ENCODE data around the gene CCDC142.
"Not testable (repeated sequence)": the region's sequence is repeated elsewhere in the genome, so short reads cannot be mapped to it uniquely, and the experiment has no call there.

The CCDC142 gene

DNA sequence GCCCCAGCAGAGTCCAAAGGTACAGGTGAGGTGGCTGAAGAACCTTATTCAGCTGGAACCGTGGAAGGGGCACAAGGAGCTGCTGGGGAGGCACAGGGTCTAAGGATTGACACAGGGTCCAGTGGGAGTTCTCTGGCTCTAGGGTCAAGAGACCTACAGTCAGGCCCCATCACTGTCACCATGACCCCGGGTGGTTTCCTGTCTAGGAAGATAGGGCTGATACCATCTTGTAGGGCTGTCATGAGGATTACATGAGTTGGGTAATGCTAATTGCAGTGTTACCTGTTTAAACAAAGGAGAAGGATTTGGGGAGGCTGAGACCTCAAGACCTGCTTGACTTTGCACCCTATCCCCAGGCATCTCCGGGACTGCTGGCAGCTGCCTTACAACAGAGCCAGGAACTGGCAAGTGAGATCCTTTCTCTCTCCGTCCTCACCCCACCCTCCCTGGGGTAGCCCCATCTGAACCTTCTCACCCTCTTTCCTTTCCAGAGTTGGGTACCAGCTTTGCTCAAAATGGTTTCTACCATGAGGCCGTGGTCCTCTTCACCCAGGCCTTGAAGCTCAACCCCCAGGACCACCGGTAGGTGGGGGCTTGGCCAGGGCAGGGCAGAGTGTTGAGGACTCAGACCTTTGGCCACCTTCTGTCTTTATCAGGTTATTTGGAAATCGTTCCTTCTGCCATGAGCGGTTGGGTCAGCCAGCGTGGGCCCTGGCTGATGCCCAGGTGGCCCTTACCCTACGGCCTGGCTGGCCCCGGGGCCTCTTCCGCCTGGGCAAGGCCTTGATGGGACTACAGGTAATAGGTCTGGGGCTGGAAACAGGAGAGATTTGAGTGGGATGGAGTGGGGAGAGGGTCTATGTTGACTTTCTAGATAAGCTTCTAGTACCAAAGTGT is 9.1 kb upstream of the CCDC142 start:
- H3K36me3 ChIP-seq (ENCODE audit: control insufficient read depth, insufficient read depth, low read length, severe bottlenecking) = peaks cover 46% of the 10 kb centered on the region
- H3K27me3 ChIP-seq (replicated peaks; ENCODE audit: control insufficient read depth, insufficient read depth, low read length) = no peaks in the 10 kb centered on the region
- no peak overlapping the region for H3K9ac ChIP-seq (ENCODE audit: low read length)
- DNase-seq (ENCODE audit: low read depth) = no peak
- no peaks in the 10 kb centered on the region for H3K9me3 ChIP-seq (ENCODE audit: control insufficient read depth, low read length)
- H3K4me1 ChIP-seq (ENCODE audit: control insufficient read depth, insufficient read depth, low read length) = peaks cover 3% of the 10 kb centered on the region
- no peak overlapping the region for H3K4me3 ChIP-seq (ENCODE audit: low read length)

DNA sequence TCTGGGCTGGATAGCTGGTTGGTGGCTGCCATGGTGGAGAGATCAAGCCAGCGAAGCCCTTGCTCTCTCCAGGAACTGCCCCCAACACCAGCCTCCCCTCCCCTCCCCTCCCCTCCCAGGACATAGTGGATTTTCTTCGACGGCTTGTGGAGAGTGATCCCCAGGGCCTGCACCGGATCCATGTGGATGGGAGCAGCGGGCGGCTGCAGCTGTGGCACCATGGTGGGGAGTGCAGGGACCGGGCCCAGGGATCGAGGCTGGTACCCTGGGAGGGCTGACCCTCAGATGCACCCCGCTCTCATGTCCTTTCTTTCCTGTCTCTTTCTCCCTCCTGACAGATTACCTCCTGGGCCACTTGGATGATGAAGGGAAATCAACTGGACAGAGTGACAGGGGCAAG is 7.1 kb upstream of the CCDC142 start:
- Histone ChIP-seq H3K9ac (ENCODE audit: low read length) (no peak overlapping the region), H3K36me3 (ENCODE audit: control insufficient read depth, insufficient read depth, low read length, severe bottlenecking) (peaks cover 46% of the 10 kb centered on the region)
- no peak for DNase-seq (ENCODE audit: low read depth)

DNA sequence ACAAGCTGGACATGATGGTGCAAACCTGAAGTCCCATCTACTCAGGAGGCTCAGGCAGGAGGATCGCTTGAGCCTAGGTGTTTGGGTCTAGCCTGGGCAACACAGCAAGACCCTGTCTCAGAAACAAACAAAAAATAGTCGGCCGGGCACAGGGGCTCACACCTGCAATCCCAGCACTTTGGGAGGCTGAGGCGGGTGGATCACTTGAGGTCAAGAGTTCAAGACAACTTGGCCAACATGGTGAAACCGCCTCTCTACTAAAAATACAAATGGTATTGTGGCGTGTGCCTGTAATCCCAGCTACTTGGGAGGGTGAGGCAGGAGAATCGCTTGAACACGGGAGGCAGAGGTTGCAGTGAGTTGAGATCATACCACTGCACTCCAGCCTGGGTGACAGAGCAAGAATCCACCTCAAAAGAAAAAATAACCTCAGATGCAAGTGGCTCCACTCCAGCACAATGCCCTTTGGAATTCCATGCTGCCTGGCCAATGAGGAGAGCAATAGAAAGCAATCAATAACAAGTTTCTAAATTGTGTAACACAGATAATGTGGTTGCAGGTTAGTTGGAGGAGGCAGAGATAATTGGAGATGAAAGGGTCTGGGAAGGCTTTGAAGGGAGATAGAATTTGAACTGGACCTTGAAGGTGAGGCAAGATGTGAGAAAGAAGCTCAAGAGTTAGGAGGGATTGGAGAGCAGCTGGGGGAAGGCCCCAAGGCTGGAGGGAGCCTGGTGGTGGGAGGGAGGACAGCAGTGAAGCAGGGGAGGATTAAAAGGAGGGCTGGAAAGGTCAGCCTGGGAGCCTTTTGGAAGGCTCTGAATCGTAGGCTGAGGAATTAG is 6.1 kb upstream of the CCDC142 start:
- Histone ChIP-seq H3K36me3 (ENCODE audit: control insufficient read depth, insufficient read depth, low read length, severe bottlenecking) (peaks cover 40% of the 10 kb centered on the region), H3K4me3 (ENCODE audit: low read length) (no peak overlapping the region), H3K9me3 (ENCODE audit: control insufficient read depth, low read length) (no peaks in the 10 kb centered on the region), H3K9ac (ENCODE audit: low read length) (no peak overlapping the region), H3K27me3 (replicated peaks; ENCODE audit: control insufficient read depth, insufficient read depth, low read length) (no peaks in the 10 kb centered on the region), H3K4me1 (ENCODE audit: control insufficient read depth, insufficient read depth, low read length) (peaks cover 3% of the 10 kb centered on the region)
- no peak for DNase-seq (ENCODE audit: low read depth)

More for the DNA sequence above, 7.1 kb upstream of the CCDC142 start:
- H3K27me3 ChIP-seq (replicated peaks; ENCODE audit: control insufficient read depth, insufficient read depth, low read length) = no peaks in the 10 kb centered on the region
- H3K4me3 ChIP-seq (ENCODE audit: low read length) = no peak overlapping the region
- H3K9me3 ChIP-seq (ENCODE audit: control insufficient read depth, low read length) = no peaks in the 10 kb centered on the region
- H3K4me1 ChIP-seq (ENCODE audit: control insufficient read depth, insufficient read depth, low read length) = peaks cover 3% of the 10 kb centered on the region

DNA sequence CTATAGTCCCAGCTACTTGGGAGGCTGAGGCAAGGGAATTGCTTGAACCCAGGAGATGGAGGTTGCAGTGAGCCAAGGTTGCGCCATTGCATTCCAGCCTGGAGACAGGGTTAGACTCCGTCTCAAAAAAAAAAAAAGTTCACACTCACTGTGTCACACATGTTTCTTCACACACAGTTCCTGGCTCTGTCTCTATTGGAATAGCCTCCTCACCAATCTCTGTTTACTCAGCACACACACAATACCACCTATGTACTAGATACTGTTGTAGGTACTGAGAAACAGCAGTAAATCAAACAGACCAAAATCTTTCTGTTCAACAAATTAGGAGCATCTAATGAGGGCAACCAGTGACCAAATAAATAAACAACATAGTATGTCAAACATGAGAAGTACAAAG is 3.3 kb upstream of the CCDC142 start:
- H3K27me3 ChIP-seq (replicated peaks; ENCODE audit: control insufficient read depth, insufficient read depth, low read length) = no peaks in the 10 kb centered on the region
- no peak overlapping the region for H3K4me3 ChIP-seq (ENCODE audit: low read length)
- H3K9me3 ChIP-seq (ENCODE audit: control insufficient read depth, low read length) = no peaks in the 10 kb centered on the region
- no peak overlapping the region for H3K9ac ChIP-seq (ENCODE audit: low read length)
- H3K36me3 ChIP-seq (ENCODE audit: control insufficient read depth, insufficient read depth, low read length, severe bottlenecking) = peaks cover 12% of the 10 kb centered on the region
- H3K4me1 ChIP-seq (ENCODE audit: control insufficient read depth, insufficient read depth, low read length) = peaks cover 17% of the 10 kb centered on the region
- DNase-seq (ENCODE audit: low read depth) = no peak

DNA sequence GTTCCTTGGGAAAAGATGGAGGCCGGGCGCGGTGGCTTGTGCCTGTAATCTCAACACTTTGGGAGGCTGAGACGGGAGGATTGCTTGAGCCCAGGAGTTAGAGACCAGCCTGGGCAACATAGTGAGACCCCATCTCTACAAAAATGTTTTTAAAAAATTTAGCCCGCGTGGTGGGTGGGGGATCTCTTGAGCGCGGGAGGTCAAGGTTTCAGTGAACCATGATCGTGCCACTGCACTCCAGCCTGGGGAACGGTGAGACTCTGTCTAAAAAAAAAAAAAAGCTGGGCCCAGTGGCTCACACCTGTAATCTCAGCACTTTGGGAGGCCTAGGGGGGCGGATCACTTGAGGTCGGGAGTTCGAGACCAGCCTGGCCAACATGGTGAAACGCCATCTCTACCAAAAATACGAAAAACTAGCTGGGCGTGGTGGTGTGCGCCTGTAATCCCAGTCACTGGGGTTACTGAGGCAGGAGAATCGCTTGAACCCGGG is 922 bp upstream of the CCDC142 start:
- peaks cover 17% of the 10 kb centered on the region for H3K36me3 ChIP-seq (ENCODE audit: control insufficient read depth, insufficient read depth, low read length, severe bottlenecking)
- DNase-seq (ENCODE audit: low read depth) = not testable (repeated sequence)

DNA sequence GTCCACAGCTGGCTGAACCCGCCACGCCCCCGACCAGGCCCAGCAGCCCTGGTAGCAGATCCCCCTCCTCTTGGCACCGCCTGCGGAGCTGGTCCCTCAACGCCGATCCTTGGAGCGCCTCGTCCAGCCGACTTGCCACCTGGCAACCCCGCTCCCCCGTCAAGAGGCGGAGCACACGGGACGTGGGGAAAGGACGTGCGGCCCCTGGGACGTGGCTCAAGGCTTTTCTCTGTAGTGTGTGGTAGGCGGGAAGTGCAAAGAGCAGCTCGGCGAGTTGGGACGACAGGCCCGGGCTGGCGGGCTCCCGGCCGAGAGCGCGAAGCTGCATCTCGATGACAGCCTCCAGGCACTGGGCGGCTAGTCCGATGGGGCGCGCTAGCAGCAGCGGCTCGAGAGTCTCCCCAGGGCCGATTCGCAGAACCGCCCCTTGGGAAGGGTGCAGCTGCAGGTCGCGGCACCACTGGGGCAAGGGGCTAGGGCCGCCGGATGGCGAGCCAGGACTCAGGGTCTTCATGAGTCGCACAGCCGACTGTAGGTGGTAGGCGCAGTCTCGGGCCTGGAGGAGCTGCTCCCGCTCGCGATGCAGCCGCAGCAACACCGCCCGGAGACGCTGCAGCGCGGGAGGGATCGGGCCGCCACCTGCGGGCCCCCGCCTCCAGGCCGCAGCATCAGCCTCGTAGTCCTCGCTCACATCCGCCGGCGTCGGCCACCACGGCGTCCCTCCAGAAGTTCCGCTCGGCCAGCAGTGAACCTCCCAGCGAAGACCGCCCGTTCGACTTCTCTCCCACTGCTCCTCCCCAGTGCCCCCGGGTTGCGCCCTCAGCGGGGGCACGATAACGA is 617 bp downstream of the CCDC142 start:
- peak overlapping the region; percentile 93 for H3K9ac ChIP-seq (ENCODE audit: low read length)

More for the DNA sequence above, 922 bp upstream of the CCDC142 start:
- Histone ChIP-seq H3K9ac (ENCODE audit: low read length) (peak overlapping the region; percentile 93), H3K4me3 (ENCODE audit: low read length) (peak overlapping the region; percentile 100), H3K4me1 (ENCODE audit: control insufficient read depth, insufficient read depth, low read length) (peaks cover 23% of the 10 kb centered on the region)
- H3K9me3 ChIP-seq (ENCODE audit: control insufficient read depth, low read length); H3K27me3 ChIP-seq (replicated peaks; ENCODE audit: control insufficient read depth, insufficient read depth, low read length): not testable (repeated sequence)

DNA sequence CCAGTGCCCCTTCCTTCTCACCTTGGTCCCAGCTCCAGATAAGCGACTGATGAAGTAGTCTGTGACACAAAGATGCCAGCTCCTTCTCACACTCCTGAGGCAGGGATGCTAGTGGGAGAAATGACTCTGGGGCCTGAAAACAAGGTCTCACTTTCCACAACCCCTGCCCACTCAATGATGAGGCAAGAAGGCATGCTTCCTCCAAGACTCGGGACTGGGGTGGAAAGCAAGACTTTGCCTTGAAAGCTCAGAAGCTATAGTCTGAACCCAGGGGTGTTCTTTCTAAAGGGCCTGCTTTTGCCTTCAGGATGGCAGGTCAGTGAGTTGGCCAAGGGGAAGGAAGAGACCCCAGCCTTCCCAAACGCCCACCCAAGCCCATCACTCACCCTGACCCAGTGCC is 1.4 kb downstream of the CCDC142 start:
- peak; percentile 28 for DNase-seq (ENCODE audit: low read depth)
- no peaks in the 10 kb centered on the region for H3K9me3 ChIP-seq (ENCODE audit: control insufficient read depth, low read length)
- peaks cover 24% of the 10 kb centered on the region for H3K36me3 ChIP-seq (ENCODE audit: control insufficient read depth, insufficient read depth, low read length, severe bottlenecking)
- H3K9ac ChIP-seq (ENCODE audit: low read length) = peak overlapping the region; percentile 93
- peaks cover 20% of the 10 kb centered on the region for H3K4me1 ChIP-seq (ENCODE audit: control insufficient read depth, insufficient read depth, low read length)
- H3K4me3 ChIP-seq (ENCODE audit: low read length) = peak overlapping the region; percentile 100
- H3K27me3 ChIP-seq (replicated peaks; ENCODE audit: control insufficient read depth, insufficient read depth, low read length) = no peaks in the 10 kb centered on the region

More for the DNA sequence above, 617 bp downstream of the CCDC142 start:
- H3K4me1 ChIP-seq (ENCODE audit: control insufficient read depth, insufficient read depth, low read length) = peaks cover 20% of the 10 kb centered on the region
- no peaks in the 10 kb centered on the region for H3K9me3 ChIP-seq (ENCODE audit: control insufficient read depth, low read length)
- peak overlapping the region; percentile 100 for H3K4me3 ChIP-seq (ENCODE audit: low read length)
- peaks cover 22% of the 10 kb centered on the region for H3K36me3 ChIP-seq (ENCODE audit: control insufficient read depth, insufficient read depth, low read length, severe bottlenecking)
- peak; percentile 63 for DNase-seq (ENCODE audit: low read depth)
- no peaks in the 10 kb centered on the region for H3K27me3 ChIP-seq (replicated peaks; ENCODE audit: control insufficient read depth, insufficient read depth, low read length)

DNA sequence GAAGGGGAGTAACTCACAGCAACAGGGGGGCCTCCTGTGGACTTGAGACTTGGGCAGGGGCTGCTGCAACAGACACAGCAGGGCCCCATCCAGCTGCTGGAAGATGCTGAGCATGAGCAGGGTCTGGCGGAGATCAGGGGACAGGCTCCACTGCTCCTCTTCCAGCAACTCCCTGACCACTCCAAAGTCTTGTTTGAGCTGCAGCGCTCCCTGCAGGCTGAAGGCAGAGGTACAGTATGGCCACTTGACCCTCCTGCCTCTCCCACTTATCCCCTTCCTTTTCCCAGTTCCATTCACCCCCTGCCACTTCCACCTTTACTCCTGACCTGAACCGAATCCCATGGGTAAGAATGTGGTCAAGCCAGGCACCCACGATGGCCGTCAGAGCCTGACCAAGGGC is 7.9 kb downstream of the CCDC142 start:
- Histone ChIP-seq H3K9ac (ENCODE audit: low read length) (no peak overlapping the region), H3K36me3 (ENCODE audit: control insufficient read depth, insufficient read depth, low read length, severe bottlenecking) (peaks cover 33% of the 10 kb centered on the region), H3K27me3 (replicated peaks; ENCODE audit: control insufficient read depth, insufficient read depth, low read length) (no peaks in the 10 kb centered on the region), H3K4me3 (ENCODE audit: low read length) (no peak overlapping the region), H3K4me1 (ENCODE audit: control insufficient read depth, insufficient read depth, low read length) (peaks cover 13% of the 10 kb centered on the region), H3K9me3 (ENCODE audit: control insufficient read depth, low read length) (no peaks in the 10 kb centered on the region)
- peak; percentile 25 for DNase-seq (ENCODE audit: low read depth)

DNA sequence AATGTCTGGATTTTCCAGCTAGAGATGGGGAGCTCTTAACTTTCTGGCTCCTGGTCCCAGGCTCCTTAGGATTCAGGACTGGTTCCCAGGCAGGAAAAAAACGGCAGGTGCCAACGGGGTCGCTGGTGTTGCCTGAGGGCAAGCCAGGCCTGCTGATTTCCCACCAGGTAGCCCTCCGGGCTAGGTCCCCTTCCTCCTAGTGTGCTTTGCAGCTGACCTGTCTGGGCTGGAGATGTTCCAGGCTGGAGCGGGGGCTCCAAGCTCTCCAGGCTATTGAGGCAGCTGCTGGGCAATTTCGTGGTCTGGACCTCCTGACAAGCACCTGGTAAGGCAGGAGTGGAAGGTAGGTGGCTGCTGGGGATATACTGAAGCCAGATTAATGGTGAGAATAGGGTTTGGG is 8.3 kb downstream of the CCDC142 start:
- Histone ChIP-seq H3K27me3 (replicated peaks; ENCODE audit: control insufficient read depth, insufficient read depth, low read length) (no peaks in the 10 kb centered on the region), H3K36me3 (ENCODE audit: control insufficient read depth, insufficient read depth, low read length, severe bottlenecking) (peaks cover 29% of the 10 kb centered on the region), H3K4me1 (ENCODE audit: control insufficient read depth, insufficient read depth, low read length) (peaks cover 13% of the 10 kb centered on the region), H3K4me3 (ENCODE audit: low read length) (no peak overlapping the region), H3K9ac (ENCODE audit: low read length) (no peak overlapping the region), H3K9me3 (ENCODE audit: control insufficient read depth, low read length) (no peaks in the 10 kb centered on the region)
- no peak for DNase-seq (ENCODE audit: low read depth)

DNA sequence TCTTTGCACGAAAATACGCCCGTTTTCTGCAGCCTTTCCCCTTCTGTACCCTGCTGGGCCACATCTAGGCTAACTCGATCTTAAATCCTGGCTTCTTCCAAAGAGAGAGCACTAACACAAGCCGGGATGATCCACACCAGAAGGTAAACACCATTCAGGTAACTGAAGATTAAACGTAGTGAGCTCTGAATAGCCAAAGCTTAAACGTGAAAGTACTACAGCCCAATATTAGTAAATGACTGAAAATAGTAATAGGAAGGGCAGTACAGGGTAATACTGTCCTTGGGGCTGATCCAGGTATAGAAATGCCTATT is 9.9 kb downstream of the CCDC142 start:
- Histone ChIP-seq H3K4me3 (ENCODE audit: low read length) (peak overlapping the region; percentile 94), H3K4me1 (ENCODE audit: control insufficient read depth, insufficient read depth, low read length) (peaks cover 13% of the 10 kb centered on the region), H3K9ac (ENCODE audit: low read length) (peak overlapping the region; percentile 98), H3K36me3 (ENCODE audit: control insufficient read depth, insufficient read depth, low read length, severe bottlenecking) (peaks cover 25% of the 10 kb centered on the region), H3K9me3 (ENCODE audit: control insufficient read depth, low read length) (no peaks in the 10 kb centered on the region), H3K27me3 (replicated peaks; ENCODE audit: control insufficient read depth, insufficient read depth, low read length) (no peaks in the 10 kb centered on the region)
- no peak for DNase-seq (ENCODE audit: low read depth)
